Mucosa of descending colon (tissue), 3 donors: ENCODE data around the gene SPOP. TPM values are rescaled to one million over a fixed set of nuclear protein-coding genes. Genes with fewer than 3 reads are reported as not detected.

Source experiments
- ATAC-seq: fragments of 200-7000 bp; cut with Tn5 transposase; one replicate; pipeline ENCODE4 v1.9.1; 2020; ENCODE audit warnings: mild to moderate bottlenecking, moderate library complexity
- DNase-seq, 3 donors: peaks; one replicate each; pipeline ENCODE4 v3.0.0-alpha.2; 2020
- H3K36me3 ChIP-seq: fragments of 200-600 bp; one replicate; pipeline ENCODE4 v1.8.0; 2021; ENCODE audit warnings: low read depth, mild to moderate bottlenecking
- H3K4me1 ChIP-seq: fragments of 200-600 bp; one replicate; pipeline ENCODE4 v1.8.0; 2021; ENCODE audit warnings: low read depth, mild to moderate bottlenecking
- H3K4me3 ChIP-seq: fragments of 200-600 bp; one replicate; pipeline ENCODE4 v1.8.0; 2021; ENCODE audit warnings: mild to moderate bottlenecking
- H3K9me3 ChIP-seq: fragments of 200-600 bp; one replicate; pipeline ENCODE4 v1.8.0; 2021; ENCODE audit warnings: mild to moderate bottlenecking
- CTCF ChIP-seq: fragments of 200-600 bp; IDR thresholded peaks from one replicate; pipeline ENCODE4 v1.8.0; 2022; ENCODE audit warnings: antibody characterized with exemption, mild to moderate bottlenecking
- intact Hi-C, 2 donors: fragments of 100-400 bp; cut with DNase I in 1 of 2; cut with micrococcal nuclease in 1 of 2; formaldehyde crosslinking; loops; one replicate each; pipeline versions ENCODE4 v1.11.0 to v1.11.1; 2022; cut with DNase I, micrococcal nuclease
- total RNA-seq, 3 donors: library from RNA; stranded (reverse); fragmentation: NEBNext Ultra II Directional in 2 of 3; extraction: Animal tissue kit (Norgen Biotek cat#: 25700) in 2 of 3; gene quantifications; one replicate each; pipeline versions ENCODE4 v1.2.1 to v1.2.4, GENCODE V29; 2021 to 2023
- donor health status: DM: no; HTN: no; CAD: no; lungs with moderate emphysema.
- donor health status: DM: no; HTN: no; CAD: no.
- donor health status: DM: no; HTN: yes; CAD: no.

Gene SPOP
- total RNA-seq, 3 donors from 2014 or later: 47.6 to 213 (median 56.2) TPM

DNA sequence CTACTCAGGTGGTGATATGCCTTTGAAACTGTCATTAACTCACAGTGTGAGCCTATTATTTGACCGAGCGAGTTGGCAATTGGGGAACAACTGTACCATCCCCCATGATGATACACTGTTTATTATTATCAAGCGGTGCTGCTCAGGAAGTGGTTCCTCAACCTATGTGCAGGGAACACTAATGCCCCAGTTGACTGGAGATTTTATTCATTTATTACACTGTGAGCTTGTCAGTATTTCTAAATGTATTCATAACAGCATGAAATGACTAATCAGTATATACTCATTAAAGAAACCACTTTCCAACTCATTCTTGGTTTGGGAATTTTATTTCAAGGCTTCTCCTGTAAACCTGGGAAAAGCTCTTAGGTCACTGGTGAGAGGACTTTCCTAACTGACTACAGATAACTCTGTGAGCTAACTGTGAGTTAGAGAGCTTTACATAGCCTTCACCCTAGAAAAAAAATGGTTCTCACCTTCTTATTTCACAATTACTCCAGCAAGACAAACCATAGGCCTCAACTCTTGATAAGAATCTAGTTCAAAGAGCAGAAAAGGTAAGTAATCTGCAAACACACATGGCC lies 59.8 kb downstream of the SPOP start:
- H3K4me3 ChIP-seq: no peak overlapping the region
- ATAC-seq: no peak
- H3K4me1 ChIP-seq: no peaks in the 10 kb centered on the region
- peaks cover 5% of the 10 kb centered on the region for H3K36me3 ChIP-seq
- H3K9me3 ChIP-seq: no peaks in the 10 kb centered on the region
- intact Hi-C loops: no loop called here
- TF ChIP-seq CTCF: no peak
- DNase-seq: no peak

GRCh38 chr17:49616601-49617131 lies 61.2 kb downstream of the SPOP start:
- no peaks in the 10 kb centered on the region for H3K4me1 ChIP-seq
- DNase-seq (peak in 2 of 3 donors; percentile 20 to 57), ATAC-seq (peak; percentile 49)
- no peak overlapping the region for H3K4me3 ChIP-seq
- intact Hi-C loops: no loop called here
- H3K9me3 ChIP-seq: no peaks in the 10 kb centered on the region
- TF ChIP-seq CTCF: no peak
- H3K36me3 ChIP-seq: peaks cover 5% of the 10 kb centered on the region

DNA sequence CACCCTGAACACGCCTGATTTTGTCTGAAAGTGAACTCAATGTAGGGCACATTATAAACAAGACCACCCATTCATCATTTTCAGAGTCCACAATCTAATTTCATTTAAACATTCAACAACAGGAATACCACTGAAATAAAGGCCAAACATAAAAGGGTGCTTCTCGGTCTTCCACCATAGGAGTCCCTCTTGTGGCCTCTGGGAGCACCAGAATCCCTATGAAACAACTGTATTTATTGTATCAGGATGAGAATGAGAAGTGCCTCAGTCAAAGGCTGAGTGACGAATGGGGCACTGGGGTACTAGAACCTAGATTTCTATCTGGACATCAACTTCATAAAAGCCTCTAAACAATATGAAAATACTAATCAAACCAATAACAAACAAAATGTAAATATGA lies 61.8 kb downstream of the SPOP start:
- Histone ChIP-seq H3K4me3 (no peak overlapping the region), H3K36me3 (peaks cover 3% of the 10 kb centered on the region), H3K9me3 (no peaks in the 10 kb centered on the region), H3K4me1 (no peaks in the 10 kb centered on the region)
- no peak for DNase-seq
- no peak for TF ChIP-seq CTCF
- ATAC-seq: no peak
- intact Hi-C loops: no loop called here

DNA sequence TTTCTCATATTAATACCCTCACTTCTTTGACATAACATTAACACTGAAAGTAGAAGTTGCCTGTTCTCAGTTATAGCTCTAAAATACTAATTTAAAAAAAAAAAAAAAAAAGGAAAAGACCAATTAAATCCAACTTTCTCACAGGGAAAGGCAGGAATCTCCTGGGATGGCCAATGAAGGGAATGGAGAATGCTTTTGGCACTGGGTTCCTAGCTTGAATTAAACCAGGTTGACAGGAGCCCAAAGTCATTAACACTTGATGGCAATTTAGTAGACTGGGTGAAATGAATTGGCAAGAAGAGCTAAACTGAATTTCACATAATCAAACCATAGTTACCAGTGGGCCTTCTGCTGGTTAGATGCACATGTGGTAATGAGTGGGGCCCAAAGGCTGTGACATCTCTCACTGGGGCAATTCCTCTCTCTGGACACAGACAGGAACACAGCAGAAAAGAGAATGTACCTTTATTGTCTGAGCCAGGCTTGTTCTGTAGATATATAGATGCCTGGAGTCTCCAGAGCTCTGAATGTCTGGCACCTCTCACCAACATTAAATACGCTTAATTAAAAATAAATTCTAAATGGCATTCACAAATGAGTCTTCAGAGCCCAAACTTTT lies 64.6 kb downstream of the SPOP start:
- peaks cover 7% of the 10 kb centered on the region for H3K36me3 ChIP-seq
- H3K4me3 ChIP-seq: no peak overlapping the region
- no peak for ATAC-seq
- no peaks in the 10 kb centered on the region for H3K4me1 ChIP-seq
- no peaks in the 10 kb centered on the region for H3K9me3 ChIP-seq
- intact Hi-C loops: no loop called here
- DNase-seq: no peak
- TF ChIP-seq CTCF: no peak

GRCh38 chr17:49612726-49613125 lies 65.2 kb downstream of the SPOP start:
- Histone ChIP-seq H3K4me1 (no peaks in the 10 kb centered on the region), H3K4me3 (no peak overlapping the region), H3K36me3 (peaks cover 7% of the 10 kb centered on the region), H3K9me3 (no peaks in the 10 kb centered on the region)
- ATAC-seq: no peak
- intact Hi-C loops: no loop called here
- DNase-seq: no peak
- TF ChIP-seq CTCF: no peak
